Hepatic stellate cell (primary cell): ENCODE data around the gene PPP4R4.
"Not testable (repeated sequence)": the region's sequence is repeated elsewhere in the genome, so short reads cannot be mapped to it uniquely, and the experiment has no call there.

Source experiments
- DNase-seq: peaks from one replicate; pipeline ENCODE4 v3.0.0; 2011; ENCODE audit warnings: low spot score

PPP4R4 gene

DNA sequence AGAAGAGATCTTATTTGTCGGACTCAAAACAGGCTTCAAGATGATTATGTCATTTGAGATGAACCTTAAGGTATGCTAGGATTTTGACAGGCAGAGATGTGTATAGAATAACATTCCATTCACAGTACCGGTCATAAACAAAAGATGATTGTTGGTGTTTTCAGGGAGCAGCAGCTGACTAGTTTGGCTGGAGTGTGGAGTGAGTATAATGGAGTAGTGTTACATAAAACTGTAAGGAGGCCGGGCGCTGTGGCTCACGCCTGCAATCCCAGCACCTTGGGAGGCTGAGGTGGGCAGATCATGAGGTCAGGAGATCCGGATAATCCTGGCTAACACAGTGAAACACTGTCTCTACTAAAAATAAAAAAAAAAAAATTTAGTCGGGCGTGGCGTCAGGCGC lies 95.0 kb downstream of the PPP4R4 start:
- no peak for DNase-seq

GRCh38 chr14:94276898-94277561 lies 102.9 kb downstream of the PPP4R4 start:
- DNase-seq = not testable (repeated sequence)

- no peak for DNase-seq
Observed at GRCh38 chr14:94278731-94279130, 104.6 kb downstream of the PPP4R4 start.

- DNase-seq = no peak
Observed at GRCh38 chr14:94282991-94283723, 109.0 kb downstream of the PPP4R4 start.

- DNase-seq = no peak
Observed at GRCh38 chr14:94284221-94284620, 110.1 kb downstream of the PPP4R4 start.

GRCh38 chr14:94285158-94285557 lies 111.0 kb downstream of the PPP4R4 start:
- no peak for DNase-seq

- DNase-seq = no peak
Observed at GRCh38 chr14:94288610-94289465, 114.7 kb downstream of the PPP4R4 start.

DNA sequence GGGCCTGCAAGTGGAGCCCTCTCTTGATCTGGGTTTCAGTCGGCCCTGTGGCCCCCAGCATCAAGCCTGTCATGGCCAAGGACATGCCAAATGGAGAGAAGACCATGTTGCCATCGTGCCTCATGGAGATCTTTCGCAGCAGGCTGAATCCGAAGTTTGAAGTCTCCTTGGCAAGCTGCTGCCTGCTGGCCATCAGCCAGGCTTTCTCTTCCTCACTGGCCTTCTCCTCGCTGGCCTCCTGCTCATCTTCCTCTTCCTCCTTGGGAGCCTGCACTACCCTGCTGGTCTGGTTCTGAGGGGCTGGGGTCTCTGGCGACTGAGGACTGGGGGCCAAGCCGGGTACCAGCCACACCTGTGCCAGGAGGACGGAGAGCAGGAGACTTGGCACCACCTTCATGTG lies 116.1 kb downstream of the PPP4R4 start:
- DNase-seq = no peak

DNA sequence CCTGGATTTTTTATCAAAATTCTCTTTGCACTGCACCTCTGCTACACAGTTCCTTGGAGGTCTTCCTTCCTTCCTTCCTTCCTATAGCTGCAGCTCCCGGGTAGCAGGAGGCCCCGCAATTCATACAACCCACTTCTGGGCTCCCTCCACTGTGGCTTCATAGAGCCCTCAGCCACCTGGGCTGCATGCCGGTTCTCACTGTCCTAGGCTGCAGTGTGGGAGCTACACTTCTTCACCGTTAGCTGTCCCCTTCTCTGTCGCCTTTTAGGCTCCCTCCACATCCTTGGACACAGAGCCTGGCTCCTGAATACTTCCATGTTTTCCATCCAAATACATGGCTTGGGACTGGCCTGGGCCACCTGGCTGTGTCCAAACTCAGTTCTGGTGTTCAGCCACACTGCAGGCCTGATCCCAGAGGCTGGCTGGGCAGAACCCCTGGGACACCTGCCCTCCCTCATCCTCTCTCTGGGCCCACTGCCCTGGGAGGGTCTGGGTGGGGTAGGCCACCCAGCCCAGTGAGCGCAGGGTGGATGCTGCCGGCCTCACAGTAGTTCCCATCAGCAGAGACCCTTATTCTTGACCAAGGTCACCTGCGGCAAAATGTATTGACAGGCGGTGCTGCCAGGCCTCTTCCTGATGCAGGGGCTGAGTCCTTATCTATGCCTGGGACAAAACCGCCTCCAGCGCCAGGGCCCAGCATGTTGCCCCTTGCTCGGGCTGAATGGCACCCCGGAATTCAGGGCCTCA lies 117.2 kb downstream of the PPP4R4 start:
- DNase-seq = no peak

DNA sequence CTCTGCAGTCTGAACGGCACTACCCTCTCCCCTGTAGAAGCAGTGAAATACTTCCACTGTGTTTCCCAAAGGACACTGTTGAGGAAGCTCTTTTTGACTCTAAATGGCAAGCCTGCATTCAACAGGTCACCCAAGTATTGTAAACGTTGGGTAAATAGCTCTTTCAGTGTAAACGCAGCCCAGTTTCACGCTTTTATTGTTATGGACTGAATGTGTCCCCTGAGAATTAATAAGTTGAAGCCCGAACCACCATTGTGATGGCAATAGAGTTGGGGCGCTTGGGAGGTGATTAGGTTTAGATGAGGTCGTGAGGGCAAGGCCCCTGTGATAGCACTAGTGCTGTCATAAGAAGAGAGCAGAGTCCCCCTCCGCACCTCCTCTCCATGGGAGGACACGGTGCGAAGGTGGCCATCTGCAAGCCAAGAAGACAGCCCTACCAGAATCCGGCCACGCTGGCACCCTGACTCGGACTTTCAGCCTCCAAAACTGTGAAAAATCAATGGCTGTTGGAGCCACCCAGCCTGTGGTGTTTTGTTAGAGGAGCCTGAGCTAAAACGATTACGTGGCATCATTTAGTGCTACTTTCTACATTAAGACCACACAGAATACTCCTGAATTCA lies 117.9 kb downstream of the PPP4R4 start:
- DNase-seq = no peak

DNA sequence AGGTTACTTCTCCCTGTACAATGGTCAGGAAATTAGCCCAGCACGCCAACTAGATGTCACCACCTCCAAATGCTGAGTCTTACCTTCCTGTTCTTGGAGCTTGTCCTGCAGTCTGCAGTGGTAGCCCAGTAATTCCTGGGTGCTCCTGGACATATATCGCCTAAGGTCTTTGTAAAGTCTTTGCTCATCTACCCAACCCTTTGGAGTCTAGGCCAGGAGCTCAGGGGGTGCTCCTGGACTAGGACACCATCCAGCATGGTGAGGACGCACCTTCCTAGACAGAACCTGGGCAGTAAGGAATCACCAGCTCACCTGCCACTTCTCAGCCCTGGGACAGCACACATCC lies 118.4 kb downstream of the PPP4R4 start:
- no peak for DNase-seq

DNA sequence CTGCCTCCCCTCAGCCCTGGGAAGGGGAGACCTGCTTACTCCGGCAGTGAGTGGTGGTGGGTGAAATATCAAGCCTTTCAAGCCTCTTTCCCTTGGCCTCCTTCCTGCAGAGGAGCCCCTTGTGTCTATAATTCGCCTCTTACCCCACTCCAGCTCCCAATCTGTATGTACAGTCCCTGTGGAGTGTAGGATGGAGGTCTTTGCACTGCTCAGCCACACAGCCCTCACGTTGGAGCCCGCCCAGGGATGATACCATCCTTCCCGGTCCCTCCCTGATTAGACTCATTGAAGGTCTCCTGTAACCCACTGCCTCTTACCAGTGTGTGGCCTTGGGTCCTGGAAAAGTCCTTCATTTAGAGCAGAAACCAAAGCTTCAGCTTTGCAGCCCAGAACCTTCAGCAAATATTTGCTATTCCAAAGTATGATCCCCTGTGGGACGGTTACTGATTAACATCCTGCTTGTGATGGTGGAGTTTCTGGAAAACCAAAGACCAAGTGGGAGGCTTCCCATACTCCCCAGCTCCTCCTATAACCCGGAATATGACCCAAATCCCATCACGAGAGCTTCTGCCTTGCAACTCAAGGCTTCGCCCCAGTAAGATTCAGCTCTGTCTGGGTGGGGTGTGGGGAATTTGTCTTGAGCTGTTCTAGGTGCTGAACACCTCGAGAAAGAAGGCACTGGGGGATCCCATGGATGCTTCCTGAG lies 118.9 kb downstream of the PPP4R4 start, which contains the start of gene SERPINA10:
Gene SERPINA10 (minus strand): TSS at position 397 of the 706 bp plus-strand sequence. CDS start 2,675 bp downstream, outside the sequence.
- no peak for DNase-seq

DNA sequence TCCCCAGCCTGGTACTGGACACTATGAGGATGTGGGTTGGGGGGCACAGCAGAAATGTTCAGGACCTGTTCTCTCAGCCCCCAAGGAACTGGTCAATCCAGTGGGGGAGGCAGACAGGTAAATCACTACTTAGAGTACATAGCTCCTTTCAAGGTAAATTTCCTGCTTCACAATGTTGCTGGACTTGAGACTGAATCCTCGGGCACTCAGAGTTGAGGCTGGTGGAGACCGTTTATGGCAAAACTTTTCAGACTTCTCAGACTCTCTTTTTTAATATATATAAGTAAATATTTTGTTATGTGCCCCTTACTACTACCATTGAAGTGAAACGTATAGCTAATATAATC lies 119.4 kb downstream of the PPP4R4 start:
- DNase-seq = no peak

GRCh38 chr14:94295360-94296180 lies 121.4 kb downstream of the PPP4R4 start:
- DNase-seq = no peak

DNA sequence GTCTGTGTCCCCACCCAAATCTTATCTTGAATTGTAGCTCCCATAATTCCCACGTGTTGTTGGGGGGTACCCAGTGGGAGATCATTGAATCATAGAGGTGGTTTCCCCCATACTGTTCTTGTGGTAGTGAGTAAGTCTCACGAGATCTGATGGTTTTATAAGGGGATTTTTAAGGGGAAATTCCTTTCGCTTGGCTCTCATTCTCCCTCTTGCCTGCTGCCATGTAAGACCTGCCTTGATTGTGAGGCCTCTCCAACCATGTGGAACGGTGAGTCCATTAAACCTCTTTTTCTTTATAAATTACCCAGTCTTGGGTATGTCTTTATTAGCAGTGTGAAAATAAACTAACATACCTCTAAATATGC lies 122.0 kb downstream of the PPP4R4 start:
- DNase-seq = not testable (repeated sequence)

- DNase-seq = no peak
Observed at GRCh38 chr14:94298130-94298529, 124.0 kb downstream of the PPP4R4 start.

DNA sequence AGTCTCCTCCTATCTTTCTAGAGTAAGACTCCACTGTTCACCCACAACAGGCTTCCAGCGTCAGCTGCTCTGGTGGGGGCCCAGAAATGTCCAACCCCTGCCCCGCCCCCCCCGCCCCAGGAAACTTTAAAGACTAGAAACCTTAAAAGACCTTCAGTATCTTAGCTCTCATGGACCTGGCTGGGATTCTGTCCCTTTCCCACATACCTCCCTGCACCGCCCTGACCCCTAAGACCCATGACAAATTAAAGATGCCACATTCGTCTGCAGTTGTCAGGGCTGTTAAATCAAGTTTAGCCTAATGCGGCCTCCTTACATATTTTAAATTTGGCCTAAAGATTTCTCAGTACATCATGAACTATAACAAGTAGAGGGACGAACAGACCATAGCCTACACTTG lies 129.0 kb downstream of the PPP4R4 start:
- DNase-seq = no peak

- DNase-seq = no peak
Observed at GRCh38 chr14:94304243-94304642, 130.1 kb downstream of the PPP4R4 start.

DNA sequence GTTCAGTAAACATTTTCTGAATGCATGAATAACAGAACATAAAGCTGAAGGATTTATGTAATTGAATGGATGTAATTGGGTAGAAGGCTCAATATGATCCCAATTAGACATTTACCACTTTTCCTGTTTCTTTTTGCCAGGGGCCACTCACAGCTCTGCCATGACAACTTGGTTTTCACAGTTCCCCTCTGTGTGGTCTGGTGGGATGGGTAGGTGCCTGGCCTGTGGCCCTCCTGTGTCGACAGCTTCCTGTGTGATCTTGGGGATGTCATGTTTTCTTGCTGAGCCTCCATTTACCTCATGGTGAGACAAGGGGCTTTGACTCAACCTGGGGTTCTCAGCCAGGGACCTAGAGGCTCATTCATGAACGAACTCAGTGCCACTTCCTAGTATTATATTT lies 131.5 kb downstream of the PPP4R4 start:
- no peak for DNase-seq
